ENCODE data around the gene PDSS1.

PDSS1 gene

GRCh38 chr10:26700884-26701630, 3.6 kb downstream of the PDSS1 start:
- no peak for DNase-seq

- no peak for DNase-seq
These were observed 5.6 kb downstream of the PDSS1 start for GRCh38 chr10:26703096-26703495.

- DNase-seq, result no peak
These were observed 6.5 kb downstream of the PDSS1 start for GRCh38 chr10:26703974-26704373.

- no peak for DNase-seq
These were observed 8.7 kb downstream of the PDSS1 start for GRCh38 chr10:26706206-26706605.

- DNase-seq, result no peak
These were observed 9.4 kb downstream of the PDSS1 start for GRCh38 chr10:26706936-26707335.

- DNase-seq, result no peak
These were observed 13.8 kb downstream of the PDSS1 start for GRCh38 chr10:26711324-26711723.

- no peak for DNase-seq
These were observed 17.1 kb downstream of the PDSS1 start for GRCh38 chr10:26714415-26715136.

- no peak for DNase-seq
These were observed 17.6 kb downstream of the PDSS1 start for GRCh38 chr10:26715137-26715487.

- DNase-seq, result no peak
These were observed 20.0 kb downstream of the PDSS1 start for GRCh38 chr10:26717476-26717875.

- DNase-seq, result peak; percentile 25
These were observed 24.1 kb downstream of the PDSS1 start for GRCh38 chr10:26721561-26721960.

GRCh38 chr10:26723016-26723415, 25.5 kb downstream of the PDSS1 start:
- DNase-seq, result no peak

GRCh38 chr10:26725837-26726727, 28.6 kb downstream of the PDSS1 start:
- DNase-seq, result no peak

GRCh38 chr10:26727005-26727404, 29.5 kb downstream of the PDSS1 start:
- DNase-seq, result no peak

GRCh38 chr10:26728957-26729356, 31.5 kb downstream of the PDSS1 start:
- DNase-seq, result no peak

GRCh38 chr10:26729395-26729794, 31.9 kb downstream of the PDSS1 start:
- DNase-seq, result no peak

GRCh38 chr10:26730552-26730951, 33.1 kb downstream of the PDSS1 start:
- no peak for DNase-seq

- no peak for DNase-seq
These were observed 36.5 kb downstream of the PDSS1 start for GRCh38 chr10:26733750-26734568.

GRCh38 chr10:26735435-26735834, 37.9 kb downstream of the PDSS1 start:
- no peak for DNase-seq

GRCh38 chr10:26737730-26738129, 40.2 kb downstream of the PDSS1 start:
- no peak for DNase-seq

- DNase-seq, result no peak
These were observed 40.9 kb downstream of the PDSS1 start for GRCh38 chr10:26738301-26738911.

GRCh38 chr10:26739071-26739631, 41.6 kb downstream of the PDSS1 start:
- DNase-seq, result no peak

GRCh38 chr10:26741368-26741767, 43.9 kb downstream of the PDSS1 start:
- DNase-seq, result no peak
